ENCODE data around the gene PTPRK.

PTPRK gene

GRCh38 chr6:128064540-128064895 lies 455.9 kb downstream of the PTPRK start:
- no peak for DNase-seq

GRCh38 chr6:128063850-128064539 lies 456.4 kb downstream of the PTPRK start:
- DNase-seq: no peak

GRCh38 chr6:128062882-128063603 lies 457.4 kb downstream of the PTPRK start:
- DNase-seq: no peak

- no peak for DNase-seq
Observed at GRCh38 chr6:128057946-128058345, 462.5 kb downstream of the PTPRK start.

- no peak for DNase-seq
Observed at GRCh38 chr6:128057541-128057940, 462.9 kb downstream of the PTPRK start.

- DNase-seq: no peak
Observed at GRCh38 chr6:128053109-128053508, 467.3 kb downstream of the PTPRK start.

GRCh38 chr6:128047989-128048388 lies 472.4 kb downstream of the PTPRK start:
- no peak for DNase-seq

GRCh38 chr6:128046033-128046432 lies 474.4 kb downstream of the PTPRK start:
- no peak for DNase-seq

- DNase-seq: no peak
Observed at GRCh38 chr6:128039543-128039942, 480.9 kb downstream of the PTPRK start.

GRCh38 chr6:128036808-128037570 lies 483.4 kb downstream of the PTPRK start:
- no peak for DNase-seq

- DNase-seq: no peak
Observed at GRCh38 chr6:128033156-128033555, 487.2 kb downstream of the PTPRK start.

- no peak for DNase-seq
Observed at GRCh38 chr6:128032042-128032441, 488.4 kb downstream of the PTPRK start.

- DNase-seq: no peak
Observed at GRCh38 chr6:128029826-128030225, 490.6 kb downstream of the PTPRK start.

- no peak for DNase-seq
Observed at GRCh38 chr6:128028183-128028582, 492.2 kb downstream of the PTPRK start.

- no peak for DNase-seq
Observed at GRCh38 chr6:128025478-128025877, 494.9 kb downstream of the PTPRK start.

- DNase-seq: no peak
Observed at GRCh38 chr6:128024969-128025368, 495.4 kb downstream of the PTPRK start.

GRCh38 chr6:128024046-128024445 lies 496.4 kb downstream of the PTPRK start:
- no peak for DNase-seq

- DNase-seq: no peak
Observed at GRCh38 chr6:128018821-128019220, 501.6 kb downstream of the PTPRK start.

- no peak for DNase-seq
Observed at GRCh38 chr6:128017288-128017687, 503.1 kb downstream of the PTPRK start.

- DNase-seq: no peak
Observed at GRCh38 chr6:128007658-128008057, 512.7 kb downstream of the PTPRK start.

- DNase-seq: no peak
Observed at GRCh38 chr6:128005009-128005408, 515.4 kb downstream of the PTPRK start.

- no peak for DNase-seq
Observed at GRCh38 chr6:128000363-128000762, 520.0 kb downstream of the PTPRK start.

- no peak for DNase-seq
Observed at GRCh38 chr6:127998985-127999384, 521.4 kb downstream of the PTPRK start.
